Hepatocyte (in vitro differentiated cells): Measurements from ENCODE around the gene PALD1. TPM values are rescaled to one million over a fixed set of nuclear protein-coding genes. Genes with fewer than 3 reads are reported as not detected.
"Not testable (repeated sequence)": the region's sequence is repeated elsewhere in the genome, so short reads cannot be mapped to it uniquely, and the experiment has no call there.

Experiments used
- DNase-seq: peaks from one replicate; pipeline ENCODE4 v3.0.0-alpha.2; 2016; ENCODE audit warnings: low spot score
- H2AFZ ChIP-seq: fragments of 200-600 bp; sonication (generic); 2 replicates; pipeline ENCODE4 v1.6.0; 2016; ENCODE audit warnings: antibody characterized with exemption, mild to moderate bottlenecking
- H3K27ac ChIP-seq: fragments of 200-600 bp; sonication (generic); 2 replicates; pipeline ENCODE4 v1.5.1; 2016; ENCODE audit warnings: mild to moderate bottlenecking
- H3K27me3 ChIP-seq: fragments of 200-600 bp; sonication (generic); 2 replicates; pipeline ENCODE4 v1.6.1; 2016
- H3K36me3 ChIP-seq: fragments of 200-600 bp; sonication (generic); replicated peaks from 2 replicates; pipeline ENCODE4 v1.5.1; 2016; ENCODE audit warnings: low read depth; ENCODE audit not compliant: insufficient read depth
- H3K4me1 ChIP-seq: fragments of 200-600 bp; sonication (generic); 2 replicates; pipeline ENCODE4 v1.5.1; 2016; ENCODE audit warnings: mild to moderate bottlenecking, moderate library complexity; ENCODE audit not compliant: insufficient read depth
- H3K4me2 ChIP-seq: fragments of 200-600 bp; sonication (generic); 2 replicates; pipeline ENCODE4 v1.6.0; 2016
- H3K4me3 ChIP-seq: fragments of 200-600 bp; sonication (generic); 2 replicates; pipeline ENCODE4 v1.5.1; 2016; ENCODE audit warnings: mild to moderate bottlenecking
- H3K79me2 ChIP-seq: fragments of 200-600 bp; sonication (generic); 2 replicates; pipeline ENCODE4 v1.6.0; 2017; ENCODE audit warnings: mild to moderate bottlenecking
- H3K9me2 ChIP-seq: fragments of 200-600 bp; sonication (generic); replicated peaks from 2 replicates; pipeline ENCODE4 v1.6.0; 2017; ENCODE audit warnings: mild to moderate bottlenecking; ENCODE audit not compliant: insufficient read depth
- H3K9me3 ChIP-seq: fragments of 200-600 bp; sonication (generic); 2 replicates; pipeline ENCODE4 v1.5.1; 2016; ENCODE audit warnings: low read depth, mild to moderate bottlenecking
- H4K20me1 ChIP-seq: fragments of 200-600 bp; sonication (generic); 2 replicates; pipeline ENCODE4 v1.6.0; 2016; ENCODE audit warnings: mild to moderate bottlenecking; ENCODE audit not compliant: insufficient read depth, poor library complexity, severe bottlenecking
- EZH2 ChIP-seq: fragments of 200-600 bp; sonication (generic); IDR thresholded peaks from 2 replicates; pipeline ENCODE4 v1.6.1; 2016; ENCODE audit warnings: antibody characterized with exemption, mild to moderate bottlenecking, borderline replicate concordance
- EZH2phosphoT487 ChIP-seq: fragments of 200-600 bp; sonication (generic); IDR thresholded peaks from one replicate; pipeline ENCODE4 v1.6.1; 2018; ENCODE audit warnings: antibody characterized with exemption, mild to moderate bottlenecking, low read depth, moderate library complexity; ENCODE audit not compliant: unreplicated experiment, severe bottlenecking
- WGBS: methylation state at CpG from one replicate; pipeline ENCODE4 v1.1.6; 2016; ENCODE audit warnings: low lambda C conversion rate; ENCODE audit errors: missing lambda C conversion rate; 5-methylcytosine and 5-hydroxymethylcytosine counted together
- polyA plus RNA-seq: library from polyadenylated mRNA; unstranded; fragments of >200 nt; fragmentation: Nextera tagmentation; extraction: Ambion mirVana; gene quantifications from 2 replicates; pipeline ENCODE4 v1.2.1, GENCODE V29; 2016
- total RNA-seq: library from RNA; depleted of rRNA; stranded (reverse); fragments of >200 nt; gene quantifications from 2 replicates; pipeline ENCODE4 v1.2.3, GENCODE V29; 2014
- TF ChIP-seq, protein P1 (sequence below): fragments of 200-600 bp; sonication (generic); IDR thresholded peaks from 2 replicates; pipeline ENCODE4 v1.5.1; 2016; ENCODE audit warnings: antibody characterized with exemption, mild to moderate bottlenecking; ENCODE audit not compliant: poor library complexity

The PALD1 gene
- total and polyA plus RNA-seq, 2 experiments from 2014 or later, result 1.3 to 2.2 TPM

DNA sequence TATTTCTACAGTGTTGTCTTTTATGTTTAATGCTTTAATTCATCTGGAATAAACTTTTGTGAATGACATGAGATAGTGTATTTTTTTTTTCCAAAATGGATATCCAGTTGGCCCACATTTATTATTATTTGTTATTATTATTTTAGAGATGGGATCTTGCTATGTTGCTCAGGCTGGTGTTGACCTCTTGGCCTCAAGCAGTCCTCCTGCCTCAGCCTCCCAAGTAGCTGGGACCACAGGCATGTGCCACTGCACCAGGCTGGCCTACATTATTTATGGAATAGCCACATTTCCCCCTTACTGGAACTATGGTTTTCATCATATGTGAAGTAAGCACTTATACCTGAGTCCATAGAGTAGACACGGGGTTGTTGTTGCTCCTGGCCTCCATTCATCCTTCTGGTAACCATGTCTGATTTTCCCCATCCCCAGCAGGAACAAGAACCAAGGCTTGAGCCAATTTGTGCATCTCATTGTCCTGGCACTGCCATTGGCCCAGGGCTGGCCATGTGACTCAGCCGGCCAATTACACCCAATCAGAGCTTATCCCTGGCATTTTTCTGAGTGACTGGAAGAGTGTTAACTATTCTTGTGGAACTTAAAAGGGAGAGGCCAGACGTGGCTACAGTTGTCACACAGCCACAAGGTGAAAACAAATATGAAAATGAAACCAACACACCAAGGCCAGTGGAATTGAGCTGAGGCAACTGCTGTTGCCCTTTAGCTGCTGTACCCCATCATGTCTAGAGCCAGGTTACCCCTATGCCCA is 100.9 kb downstream of the PALD1 start:
- no peak overlapping the region for H3K4me2 ChIP-seq
- TF ChIP-seq, protein P1, sequence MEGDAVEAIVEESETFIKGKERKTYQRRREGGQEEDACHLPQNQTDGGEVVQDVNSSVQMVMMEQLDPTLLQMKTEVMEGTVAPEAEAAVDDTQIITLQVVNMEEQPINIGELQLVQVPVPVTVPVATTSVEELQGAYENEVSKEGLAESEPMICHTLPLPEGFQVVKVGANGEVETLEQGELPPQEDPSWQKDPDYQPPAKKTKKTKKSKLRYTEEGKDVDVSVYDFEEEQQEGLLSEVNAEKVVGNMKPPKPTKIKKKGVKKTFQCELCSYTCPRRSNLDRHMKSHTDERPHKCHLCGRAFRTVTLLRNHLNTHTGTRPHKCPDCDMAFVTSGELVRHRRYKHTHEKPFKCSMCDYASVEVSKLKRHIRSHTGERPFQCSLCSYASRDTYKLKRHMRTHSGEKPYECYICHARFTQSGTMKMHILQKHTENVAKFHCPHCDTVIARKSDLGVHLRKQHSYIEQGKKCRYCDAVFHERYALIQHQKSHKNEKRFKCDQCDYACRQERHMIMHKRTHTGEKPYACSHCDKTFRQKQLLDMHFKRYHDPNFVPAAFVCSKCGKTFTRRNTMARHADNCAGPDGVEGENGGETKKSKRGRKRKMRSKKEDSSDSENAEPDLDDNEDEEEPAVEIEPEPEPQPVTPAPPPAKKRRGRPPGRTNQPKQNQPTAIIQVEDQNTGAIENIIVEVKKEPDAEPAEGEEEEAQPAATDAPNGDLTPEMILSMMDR, result no peak
- TF ChIP-seq EZH2 (no peak), EZH2phosphoT487 (no peak)
- no peaks in the 10 kb centered on the region for H3K27me3 ChIP-seq
- H2AFZ ChIP-seq, result no peak overlapping the region
- WGBS, result 91% methylated on average over 3 of the region's 3 CpGs
- no peaks in the 10 kb centered on the region for H3K36me3 ChIP-seq
- no peaks in the 10 kb centered on the region for H3K9me3 ChIP-seq
- H3K4me3 ChIP-seq, result no peak overlapping the region
- no peaks in the 10 kb centered on the region for H4K20me1 ChIP-seq
- no peak for DNase-seq
- no peaks in the 10 kb centered on the region for H3K79me2 ChIP-seq
- H3K9me2 ChIP-seq, result no peaks in the 10 kb centered on the region
- peaks cover 20% of the 10 kb centered on the region for H3K4me1 ChIP-seq
- no peak overlapping the region for H3K27ac ChIP-seq

DNA sequence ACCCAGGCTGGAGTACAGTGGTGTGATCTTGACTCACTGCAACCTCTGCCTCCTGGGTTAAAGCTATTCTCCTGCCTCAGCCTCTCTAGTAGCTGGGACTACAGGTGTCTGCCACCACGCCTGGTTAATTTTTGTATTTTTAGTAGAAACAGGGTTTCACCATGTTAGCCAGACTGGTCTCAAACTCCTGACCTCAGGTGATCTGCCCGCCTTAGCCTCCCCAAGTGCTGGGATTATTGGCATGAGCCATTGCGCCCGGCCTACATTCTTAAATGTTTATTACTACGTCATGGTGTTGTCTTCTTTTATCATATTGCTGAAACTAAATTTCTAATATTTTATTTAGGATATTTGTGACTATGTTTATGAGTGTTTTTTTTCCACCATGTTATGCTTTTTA is 102.6 kb downstream of the PALD1 start:
- peaks cover 27% of the 10 kb centered on the region for H3K4me1 ChIP-seq
- not testable (repeated sequence) for H3K4me3 ChIP-seq, H3K36me3 ChIP-seq, H3K79me2 ChIP-seq, H3K4me2 ChIP-seq, H3K9me3 ChIP-seq, H4K20me1 ChIP-seq, H3K27ac ChIP-seq, H3K27me3 ChIP-seq, DNase-seq, H3K9me2 ChIP-seq, H2AFZ ChIP-seq
- WGBS, result 98% methylated on average over 5 of the region's 5 CpGs

DNA sequence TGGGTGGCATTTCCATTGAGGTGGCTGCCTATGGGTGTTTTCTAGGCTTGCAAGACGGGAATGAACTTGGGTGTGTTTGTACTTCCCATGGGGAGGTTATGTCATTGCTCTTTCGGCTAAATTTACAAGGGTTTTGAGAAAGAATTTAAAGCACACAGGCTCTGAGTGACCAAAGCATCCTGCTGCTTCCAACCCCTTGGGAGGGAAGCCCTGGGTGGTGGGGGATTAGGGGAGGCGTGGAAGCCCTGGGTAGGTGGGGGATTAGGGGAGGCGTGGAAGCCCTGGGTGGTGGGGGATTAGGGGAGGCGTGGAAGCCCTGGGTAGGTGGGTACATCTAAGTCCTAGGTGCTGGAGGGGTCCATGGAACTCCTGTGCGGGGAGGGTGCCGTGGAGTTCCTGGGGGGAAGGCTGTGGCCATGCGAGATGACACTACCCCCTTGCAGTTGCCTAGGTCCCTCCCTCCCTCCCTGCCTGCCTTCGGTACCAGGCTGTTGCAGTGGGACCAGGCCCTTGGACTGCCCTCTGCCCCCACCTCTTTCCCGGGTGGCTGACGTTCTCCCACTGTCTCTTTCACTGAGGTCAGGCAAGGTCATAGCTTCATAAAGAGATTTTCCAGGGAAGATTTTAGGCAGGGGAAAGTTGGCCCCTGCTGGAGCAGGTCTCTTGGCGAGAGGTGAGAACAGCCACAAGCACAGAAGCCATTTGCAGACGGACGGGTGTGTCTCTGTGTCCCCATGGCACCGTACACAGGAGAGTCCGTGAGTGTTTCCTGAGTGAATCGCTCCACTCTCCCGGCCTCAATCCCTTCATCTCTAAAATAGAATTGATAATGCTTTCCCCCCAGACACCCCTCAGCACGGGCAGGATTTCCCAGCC is 104.5 kb downstream of the PALD1 start:
- no peaks in the 10 kb centered on the region for H4K20me1 ChIP-seq
- no peak for DNase-seq
- peaks cover 23% of the 10 kb centered on the region for H3K4me1 ChIP-seq
- no peaks in the 10 kb centered on the region for H3K79me2 ChIP-seq
- no peak overlapping the region for H3K4me2 ChIP-seq
- no peaks in the 10 kb centered on the region for H3K9me2 ChIP-seq
- no peaks in the 10 kb centered on the region for H3K27me3 ChIP-seq
- 75% methylated on average over 11 of the region's 19 CpGs for WGBS
- TF ChIP-seq, protein P1, result no peak
- no peak for TF ChIP-seq EZH2phosphoT487
- no peak overlapping the region for H3K4me3 ChIP-seq
- H3K36me3 ChIP-seq, result no peaks in the 10 kb centered on the region
- no peak overlapping the region for H3K27ac ChIP-seq
- H2AFZ ChIP-seq, result no peak overlapping the region
- H3K9me3 ChIP-seq, result no peaks in the 10 kb centered on the region

DNA sequence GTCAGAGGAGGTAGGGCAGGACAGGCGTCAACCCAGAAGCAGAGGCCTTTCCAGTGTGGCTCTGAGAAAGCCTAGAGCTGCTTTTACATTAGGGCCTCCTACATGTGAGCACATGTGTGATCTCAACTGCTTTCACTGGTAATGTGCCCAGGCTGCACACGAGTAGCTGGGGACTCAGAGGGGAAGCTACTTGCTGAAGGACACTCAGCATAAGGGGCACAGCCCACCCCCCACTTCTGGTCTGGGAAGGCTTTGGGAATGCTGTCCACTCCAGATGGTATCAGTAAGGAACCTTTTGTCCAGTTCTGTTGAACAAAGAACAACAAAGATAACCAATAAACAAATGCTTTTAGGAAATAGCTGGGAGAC is 105.1 kb downstream of the PALD1 start:
- no peaks in the 10 kb centered on the region for H3K9me2 ChIP-seq
- H3K9me3 ChIP-seq, result no peaks in the 10 kb centered on the region
- peaks cover 23% of the 10 kb centered on the region for H3K4me1 ChIP-seq
- no peaks in the 10 kb centered on the region for H4K20me1 ChIP-seq
- no peaks in the 10 kb centered on the region for H3K36me3 ChIP-seq
- no peaks in the 10 kb centered on the region for H3K27me3 ChIP-seq
- no peak overlapping the region for H3K4me2 ChIP-seq
- WGBS, result 65% methylated on average over 2 of the region's 2 CpGs
- no peak overlapping the region for H3K4me3 ChIP-seq
- no peak overlapping the region for H2AFZ ChIP-seq
- no peak for DNase-seq
- H3K79me2 ChIP-seq, result no peaks in the 10 kb centered on the region
- no peak overlapping the region for H3K27ac ChIP-seq
- TF ChIP-seq EZH2phosphoT487, result no peak
- TF ChIP-seq, protein P1, result no peak
